GM19467 (cell line): ENCODE measurements around the gene IRX4.

Experiments used
- ATAC-seq: cut with Tn5 transposase; IDR thresholded peaks from one replicate; pipeline ENCODE4 v1.9.1; 2021; ENCODE audit warnings: mild to moderate bottlenecking, moderate library complexity; ENCODE audit not compliant: unreplicated experiment

The IRX4 gene

GRCh38 chr5:1914471-1914870 is 31.7 kb upstream of the IRX4 start:
- no peak for ATAC-seq

GRCh38 chr5:1913578-1913977 is 30.9 kb upstream of the IRX4 start:
- ATAC-seq: no peak

GRCh38 chr5:1912951-1913565 is 30.3 kb upstream of the IRX4 start:
- no peak for ATAC-seq

GRCh38 chr5:1911773-1912235 is 29.1 kb upstream of the IRX4 start:
- ATAC-seq: no peak

GRCh38 chr5:1910861-1911772 is 28.4 kb upstream of the IRX4 start:
- ATAC-seq: no peak

GRCh38 chr5:1910081-1910760 is 27.5 kb upstream of the IRX4 start:
- no peak for ATAC-seq

- no peak for ATAC-seq
These were observed 26.7 kb upstream of the IRX4 start for GRCh38 chr5:1909346-1909985.

GRCh38 chr5:1908931-1909330 is 26.2 kb upstream of the IRX4 start:
- no peak for ATAC-seq

- no peak for ATAC-seq
These were observed 24.9 kb upstream of the IRX4 start for GRCh38 chr5:1907616-1908015.

- ATAC-seq: no peak
These were observed 22.4 kb upstream of the IRX4 start for GRCh38 chr5:1905108-1905507.

- ATAC-seq: no peak
These were observed 19.3 kb upstream of the IRX4 start for GRCh38 chr5:1901983-1902382.

GRCh38 chr5:1901061-1901460 is 18.3 kb upstream of the IRX4 start:
- ATAC-seq: no peak

- ATAC-seq: no peak
These were observed 16.5 kb upstream of the IRX4 start for GRCh38 chr5:1899201-1899600.

GRCh38 chr5:1897816-1898450 is 15.2 kb upstream of the IRX4 start:
- no peak for ATAC-seq

- ATAC-seq: no peak
These were observed 14.7 kb upstream of the IRX4 start for GRCh38 chr5:1897386-1897785.

- ATAC-seq: no peak
These were observed 14.1 kb upstream of the IRX4 start for GRCh38 chr5:1896602-1897376.

GRCh38 chr5:1895739-1896420 is 13.2 kb upstream of the IRX4 start:
- no peak for ATAC-seq

- ATAC-seq: no peak
These were observed 11.5 kb upstream of the IRX4 start for GRCh38 chr5:1894243-1894642.

- ATAC-seq: no peak
These were observed 11.0 kb upstream of the IRX4 start for GRCh38 chr5:1893754-1894153.
